Activated CD4-positive, alpha-beta T cell treated with anti-CD3 and anti-CD28 coated beads for 1 hour (primary cell): ENCODE data around the gene SHLD2.
"Not testable (repeated sequence)": the region's sequence is repeated elsewhere in the genome, so short reads cannot be mapped to it uniquely, and the experiment has no call there.

Source experiments
- DNase-seq: peaks from one replicate; pipeline ENCODE4 v3.0.0-alpha.2; 2020

SHLD2 gene

GRCh38 chr10:87143109-87143418, 48.1 kb downstream of the SHLD2 start:
- not testable (repeated sequence) for DNase-seq

GRCh38 chr10:87145598-87145997, 50.6 kb downstream of the SHLD2 start:
- not testable (repeated sequence) for DNase-seq

GRCh38 chr10:87149020-87149609, 54.1 kb downstream of the SHLD2 start:
- not testable (repeated sequence) for DNase-seq

GRCh38 chr10:87151516-87151915, 56.5 kb downstream of the SHLD2 start:
- DNase-seq, result not testable (repeated sequence)

- not testable (repeated sequence) for DNase-seq
Measured at GRCh38 chr10:87156841-87157240, 61.8 kb downstream of the SHLD2 start.

- DNase-seq, result not testable (repeated sequence)
Measured at GRCh38 chr10:87157821-87158220, 62.8 kb downstream of the SHLD2 start.

- not testable (repeated sequence) for DNase-seq
Measured at GRCh38 chr10:87162703-87163293, 67.8 kb downstream of the SHLD2 start.

- not testable (repeated sequence) for DNase-seq
Measured at GRCh38 chr10:87163414-87163813, 68.4 kb downstream of the SHLD2 start.

GRCh38 chr10:87169857-87170256, 74.9 kb downstream of the SHLD2 start:
- DNase-seq, result not testable (repeated sequence)

- DNase-seq, result not testable (repeated sequence)
Measured at GRCh38 chr10:87170705-87171104, 75.7 kb downstream of the SHLD2 start.

- not testable (repeated sequence) for DNase-seq
Measured at GRCh38 chr10:87171670-87172069, 76.7 kb downstream of the SHLD2 start.

- not testable (repeated sequence) for DNase-seq
Measured at GRCh38 chr10:87172178-87172577, 77.2 kb downstream of the SHLD2 start.

- not testable (repeated sequence) for DNase-seq
Measured at GRCh38 chr10:87177587-87177986, 82.6 kb downstream of the SHLD2 start.

GRCh38 chr10:87184421-87184820, 89.4 kb downstream of the SHLD2 start:
- not testable (repeated sequence) for DNase-seq

- DNase-seq, result not testable (repeated sequence)
Measured at GRCh38 chr10:87186016-87186415, 91.0 kb downstream of the SHLD2 start.

- DNase-seq, result not testable (repeated sequence)
Measured at GRCh38 chr10:87187573-87187972, 92.6 kb downstream of the SHLD2 start.

- DNase-seq, result not testable (repeated sequence)
Measured at GRCh38 chr10:87191841-87192240, 96.8 kb downstream of the SHLD2 start.

- not testable (repeated sequence) for DNase-seq
Measured at GRCh38 chr10:87200924-87201323, 105.9 kb downstream of the SHLD2 start.

GRCh38 chr10:87204801-87205200, 109.8 kb downstream of the SHLD2 start:
- not testable (repeated sequence) for DNase-seq

GRCh38 chr10:87206922-87207321, 111.9 kb downstream of the SHLD2 start:
- not testable (repeated sequence) for DNase-seq

- not testable (repeated sequence) for DNase-seq
Measured at GRCh38 chr10:87210309-87210708, 115.3 kb downstream of the SHLD2 start.

- not testable (repeated sequence) for DNase-seq
Measured at GRCh38 chr10:87211848-87212247, 116.8 kb downstream of the SHLD2 start.

GRCh38 chr10:87213150-87213765, 118.3 kb downstream of the SHLD2 start:
- DNase-seq, result not testable (repeated sequence)

GRCh38 chr10:87213806-87214205, 118.8 kb downstream of the SHLD2 start:
- not testable (repeated sequence) for DNase-seq
